GM13976 (cell line): ENCODE measurements around the gene PRRT1B.

Experiments used
- DNase-seq: peaks from one replicate; pipeline ENCODE4 v3.0.0; 2012; ENCODE audit warnings: low spot score
- in situ Hi-C: fragments of 300-500 bp; cut with MboI; formaldehyde crosslinking; loops from one replicate; pipeline ENCODE4 v1.12.0; 2022; ENCODE audit warnings: low sequenced_read_pairs, mixed read lengths, inconsistent platforms; ENCODE audit not compliant: unreplicated experiment
- TF ChIP-seq, protein P1 (sequence below): IDR thresholded peaks from 2 replicates; pipeline ENCODE4 v1.5.1; 2012; ENCODE audit warnings: borderline replicate concordance, mild to moderate bottlenecking; ENCODE audit not compliant: insufficient read depth; ENCODE audit errors: extremely low read depth, missing control alignments, control extremely low read depth

Gene PRRT1B

DNA sequence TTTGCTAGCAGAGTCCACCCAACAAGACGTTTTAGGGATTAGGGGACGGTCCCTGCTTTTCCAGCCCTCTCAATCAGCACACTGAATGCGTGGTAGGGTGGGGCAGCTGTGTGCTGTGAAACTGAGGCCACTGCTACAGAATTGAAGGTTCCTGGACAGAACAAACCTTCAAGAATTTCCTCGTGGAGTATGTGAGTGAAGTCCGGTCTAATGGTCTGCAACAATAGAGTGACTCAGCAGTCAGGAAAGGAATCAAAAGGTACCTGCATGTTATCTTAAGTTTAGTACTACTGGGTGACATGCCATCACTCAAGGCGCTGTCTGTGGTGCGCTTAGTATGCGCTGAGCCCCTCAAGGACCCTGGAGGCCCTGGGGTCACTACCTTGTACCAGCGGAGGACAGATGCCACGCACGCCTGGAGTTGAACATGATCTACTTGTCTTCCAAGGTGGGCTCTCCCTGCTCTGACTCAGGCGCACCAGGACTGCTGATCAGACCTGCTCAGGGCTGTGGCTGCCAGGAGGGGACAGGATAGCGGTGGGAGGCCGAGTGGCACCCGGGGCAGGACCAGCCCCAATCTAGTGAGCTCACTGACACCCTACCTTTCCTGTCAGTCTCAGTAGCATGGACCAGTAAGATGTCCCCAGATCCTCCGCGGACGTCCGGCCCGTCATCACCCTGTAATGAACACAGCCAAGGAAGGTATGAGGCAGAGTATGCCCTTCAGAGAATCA, 50.5 kb downstream of the PRRT1B start:
- in situ Hi-C loops = no loop called here
- no peak for DNase-seq
- TF ChIP-seq, protein P1, sequence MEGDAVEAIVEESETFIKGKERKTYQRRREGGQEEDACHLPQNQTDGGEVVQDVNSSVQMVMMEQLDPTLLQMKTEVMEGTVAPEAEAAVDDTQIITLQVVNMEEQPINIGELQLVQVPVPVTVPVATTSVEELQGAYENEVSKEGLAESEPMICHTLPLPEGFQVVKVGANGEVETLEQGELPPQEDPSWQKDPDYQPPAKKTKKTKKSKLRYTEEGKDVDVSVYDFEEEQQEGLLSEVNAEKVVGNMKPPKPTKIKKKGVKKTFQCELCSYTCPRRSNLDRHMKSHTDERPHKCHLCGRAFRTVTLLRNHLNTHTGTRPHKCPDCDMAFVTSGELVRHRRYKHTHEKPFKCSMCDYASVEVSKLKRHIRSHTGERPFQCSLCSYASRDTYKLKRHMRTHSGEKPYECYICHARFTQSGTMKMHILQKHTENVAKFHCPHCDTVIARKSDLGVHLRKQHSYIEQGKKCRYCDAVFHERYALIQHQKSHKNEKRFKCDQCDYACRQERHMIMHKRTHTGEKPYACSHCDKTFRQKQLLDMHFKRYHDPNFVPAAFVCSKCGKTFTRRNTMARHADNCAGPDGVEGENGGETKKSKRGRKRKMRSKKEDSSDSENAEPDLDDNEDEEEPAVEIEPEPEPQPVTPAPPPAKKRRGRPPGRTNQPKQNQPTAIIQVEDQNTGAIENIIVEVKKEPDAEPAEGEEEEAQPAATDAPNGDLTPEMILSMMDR = no peak

DNA sequence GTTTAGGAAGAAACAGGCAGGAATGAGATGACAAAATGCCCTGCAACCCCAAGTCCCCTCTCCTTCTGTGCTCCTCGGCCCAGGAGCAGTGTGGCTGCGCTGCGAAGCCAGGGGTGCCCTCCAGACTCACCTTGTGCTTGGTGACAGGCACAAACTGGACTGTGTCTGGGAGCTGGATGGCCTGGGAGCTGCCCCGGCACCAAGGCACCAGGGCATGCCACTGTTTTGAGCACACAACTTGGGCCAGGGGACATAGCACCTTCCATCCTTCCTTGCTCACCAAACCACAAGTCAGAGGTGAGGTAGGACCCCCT, 51.1 kb downstream of the PRRT1B start:
- in situ Hi-C loops = no loop called here
- DNase-seq = no peak
- TF ChIP-seq, protein P1 = no peak

- DNase-seq = no peak
- TF ChIP-seq, protein P1 = no peak
- in situ Hi-C loops = no loop called here
Measured at GRCh38 chr9:131597246-131597645, 51.9 kb downstream of the PRRT1B start.

GRCh38 chr9:131598121-131598520, 52.8 kb downstream of the PRRT1B start:
- DNase-seq = no peak
- TF ChIP-seq, protein P1 = no peak
- in situ Hi-C loops = no loop called here

- in situ Hi-C loops = no loop called here
- DNase-seq = no peak
- TF ChIP-seq, protein P1 = no peak
Measured at GRCh38 chr9:131601683-131602181, 56.4 kb downstream of the PRRT1B start.

- in situ Hi-C loops = no loop called here
- TF ChIP-seq, protein P1 = no peak
- no peak for DNase-seq
Measured at GRCh38 chr9:131603199-131603598, 57.9 kb downstream of the PRRT1B start.
